GM08714 (cell line): ENCODE data around the gene SDF2.

Experiments
- H3K4me3 ChIP-seq: fragments of 200-500 bp; sonication (Bioruptor generic); 2 replicates; pipeline ENCODE4 v1.5.1; 2014; ENCODE audit warnings: mild to moderate bottlenecking, low read length, inconsistent platforms
- ZNF274 ChIP-seq: IDR thresholded peaks from 2 replicates; pipeline ENCODE4 v1.6.1; 2012; ENCODE audit warnings: mild to moderate bottlenecking, low read depth, low read length

The SDF2 gene

DNA sequence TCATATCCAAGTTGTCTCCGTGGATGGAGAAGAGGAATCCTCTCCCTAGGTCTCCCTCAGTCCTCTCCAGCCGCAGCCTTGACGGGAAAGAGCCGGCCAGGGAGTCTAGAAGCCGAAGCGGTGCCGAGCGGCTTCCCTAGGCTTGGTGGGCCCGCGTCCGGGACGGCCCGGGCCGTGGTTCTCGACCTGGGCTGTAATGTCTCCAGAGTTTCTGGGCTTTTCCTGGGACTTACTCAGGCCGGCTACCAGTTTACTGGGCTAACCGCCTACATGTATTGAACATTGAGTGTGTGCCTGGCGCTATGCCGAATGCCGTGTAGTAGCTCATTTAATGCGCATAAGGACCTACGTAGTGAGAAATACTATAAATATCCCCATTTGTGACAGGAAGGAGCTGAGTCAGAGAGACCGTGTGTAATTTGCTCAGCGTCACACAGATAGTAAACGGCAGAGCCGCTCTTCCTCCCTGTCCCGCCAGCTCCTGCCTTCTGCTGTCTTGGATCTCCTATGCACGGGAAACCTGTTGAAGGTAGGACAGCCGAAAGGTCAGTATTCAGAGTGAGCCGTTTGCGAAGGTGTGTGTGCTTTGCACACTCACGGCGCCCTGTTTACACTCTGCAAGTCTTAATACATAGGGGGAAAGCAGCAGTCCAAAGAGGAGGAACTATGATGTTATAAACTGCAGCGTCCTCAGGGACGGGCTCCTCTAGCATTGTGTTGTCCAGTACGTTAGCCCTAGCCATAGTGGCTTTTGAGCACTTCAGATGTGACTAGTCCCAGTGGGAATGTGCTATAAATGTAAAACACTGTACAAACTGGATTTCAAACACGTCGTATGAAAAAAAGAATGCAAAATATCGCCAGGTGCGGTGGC is 62.2 kb downstream of the SDF2 start:
- TF ChIP-seq ZNF274 = no peak
- peak overlapping the region; percentile 77 for H3K4me3 ChIP-seq

DNA sequence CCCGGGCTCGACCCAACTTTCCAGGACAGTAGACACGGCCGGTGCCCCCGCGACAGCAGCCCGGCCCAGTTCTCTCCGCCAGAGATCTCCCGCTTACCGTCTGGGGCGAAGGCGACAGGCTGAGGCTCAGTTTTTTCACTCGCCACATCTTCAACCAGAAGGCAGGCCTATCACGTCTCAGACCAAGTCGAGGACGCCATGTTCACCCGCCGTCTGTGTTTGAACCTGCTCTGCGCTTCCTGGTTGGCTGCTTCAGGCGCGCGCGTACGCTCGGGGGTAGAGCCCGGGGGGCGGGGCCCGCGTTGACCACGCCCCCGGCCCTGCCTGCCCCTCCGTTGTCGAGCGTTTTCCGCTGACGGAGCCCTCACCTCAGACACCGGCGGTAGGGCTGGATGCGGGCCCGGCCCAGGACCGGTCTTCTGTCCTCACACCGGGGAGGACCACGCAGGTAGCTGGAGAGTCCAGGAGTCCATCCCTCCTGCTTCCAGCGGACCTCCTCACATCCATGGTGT is 62.9 kb downstream of the SDF2 start, which contains the start of gene SPAG5:
SPAG5 (minus strand) TSS at position 227 of the 512 bp plus-strand sequence; CDS start at position 148, 79 bp downstream.
- TF ChIP-seq ZNF274 = no peak
- H3K4me3 ChIP-seq = peak within 1 kb of the TSS; percentile 93

DNA sequence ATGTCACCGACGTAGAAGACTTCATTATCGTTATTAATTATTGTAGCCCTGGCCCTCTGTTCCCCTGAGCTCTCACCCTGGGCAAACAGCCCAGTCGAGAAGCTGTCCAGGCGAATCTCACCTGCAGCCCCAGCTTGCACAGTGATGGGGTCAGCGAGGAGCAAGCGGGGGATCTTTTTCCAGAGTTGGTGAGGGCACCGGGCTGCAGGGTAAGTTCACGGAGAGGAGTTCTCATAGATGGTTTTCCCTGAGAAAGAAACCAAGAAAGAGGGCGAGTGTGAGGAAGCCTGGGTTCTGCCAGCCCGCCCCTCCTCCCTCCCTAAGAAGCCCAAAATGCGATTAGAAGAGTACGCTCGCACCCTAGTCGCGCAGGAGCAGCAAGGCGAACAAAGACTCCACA is 63.3 kb downstream of the SDF2 start:
- no peak for TF ChIP-seq ZNF274
- H3K4me3 ChIP-seq = peak overlapping the region; percentile 93
